Colonic mucosa (tissue), 4 donors: ENCODE results near the gene RNF150. TPM values are rescaled to one million over a fixed set of nuclear protein-coding genes. Genes with fewer than 3 reads are reported as not detected.

Source experiments
- DNase-seq: peaks from one replicate; pipeline ENCODE4 v3.0.0-alpha.2; 2020
- H3K27ac ChIP-seq: fragments of 200-600 bp; one replicate; pipeline ENCODE4 v1.8.0; 2021
- H3K27me3 ChIP-seq: fragments of 200-600 bp; one replicate; pipeline ENCODE4 v1.8.0; 2021
- H3K36me3 ChIP-seq: fragments of 200-600 bp; one replicate; pipeline ENCODE4 v1.8.0; 2021
- H3K4me1 ChIP-seq: fragments of 200-600 bp; one replicate; pipeline ENCODE4 v1.8.0; 2021; ENCODE audit warnings: mild to moderate bottlenecking
- H3K4me3 ChIP-seq: fragments of 200-600 bp; one replicate; pipeline ENCODE4 v1.8.0; 2021
- H3K9ac ChIP-seq, 2 donors: one replicate each; pipeline ENCODE4 v1.7.0; 2013; ENCODE audit warnings: control low read depth in 2 of 2, low read depth in 2 of 2, low read length in 2 of 2
- H3K9me3 ChIP-seq: fragments of 200-600 bp; one replicate; pipeline ENCODE4 v1.8.0; 2021
- intact Hi-C: fragments of 100-400 bp; cut with DNase I; formaldehyde crosslinking; loops from one replicate; pipeline ENCODE4 v1.14.1; 2022
- total RNA-seq, 2 donors: library from RNA; stranded (reverse); fragmentation: NEBNext Ultra II Directional in 1 of 2; extraction: Animal tissue kit (Norgen Biotek cat#: 25700) in 1 of 2; gene quantifications; one replicate each; pipeline ENCODE4 v1.2.1, GENCODE V29; 2021
- TF ChIP-seq, protein P1 (sequence below): fragments of 200-600 bp; IDR thresholded peaks from one replicate; pipeline ENCODE4 v1.8.0; 2022; ENCODE audit warnings: antibody characterized with exemption, mild to moderate bottlenecking
- donor health status: healthy.
- donor health status: DM: no; HTN: no; CAD: no.
- donor health status: DM: no; HTN: no; CAD: no.

Gene RNF150
- total RNA-seq, 2 donors from 2014 or later = 0.86 to 6.9 TPM

DNA sequence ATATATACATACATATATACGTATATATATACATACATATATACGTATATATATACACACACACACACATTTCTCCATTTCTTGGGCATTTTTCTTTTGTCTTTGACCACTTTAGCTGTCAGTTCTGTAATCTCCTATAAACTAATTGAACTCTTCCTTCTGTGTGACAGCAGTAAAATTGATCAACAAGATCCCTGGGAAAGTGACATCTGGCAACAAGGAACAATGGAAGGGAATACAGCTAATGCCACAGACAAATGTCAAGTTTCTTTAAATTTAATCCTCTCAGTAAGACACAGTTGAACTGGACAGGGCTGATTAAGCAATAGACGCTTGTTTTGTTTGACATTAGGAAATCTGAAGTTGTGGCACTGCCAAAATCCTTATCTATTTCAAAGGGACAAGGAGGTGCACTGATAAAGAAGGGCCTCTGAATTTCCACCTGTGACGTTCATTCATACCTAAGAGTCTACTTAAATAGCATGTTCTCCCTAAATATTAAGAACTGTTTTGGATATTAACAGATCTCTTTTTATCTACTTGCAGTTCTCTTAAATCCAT, 126.9 kb downstream of the RNF150 start:
- TF ChIP-seq, protein P1, sequence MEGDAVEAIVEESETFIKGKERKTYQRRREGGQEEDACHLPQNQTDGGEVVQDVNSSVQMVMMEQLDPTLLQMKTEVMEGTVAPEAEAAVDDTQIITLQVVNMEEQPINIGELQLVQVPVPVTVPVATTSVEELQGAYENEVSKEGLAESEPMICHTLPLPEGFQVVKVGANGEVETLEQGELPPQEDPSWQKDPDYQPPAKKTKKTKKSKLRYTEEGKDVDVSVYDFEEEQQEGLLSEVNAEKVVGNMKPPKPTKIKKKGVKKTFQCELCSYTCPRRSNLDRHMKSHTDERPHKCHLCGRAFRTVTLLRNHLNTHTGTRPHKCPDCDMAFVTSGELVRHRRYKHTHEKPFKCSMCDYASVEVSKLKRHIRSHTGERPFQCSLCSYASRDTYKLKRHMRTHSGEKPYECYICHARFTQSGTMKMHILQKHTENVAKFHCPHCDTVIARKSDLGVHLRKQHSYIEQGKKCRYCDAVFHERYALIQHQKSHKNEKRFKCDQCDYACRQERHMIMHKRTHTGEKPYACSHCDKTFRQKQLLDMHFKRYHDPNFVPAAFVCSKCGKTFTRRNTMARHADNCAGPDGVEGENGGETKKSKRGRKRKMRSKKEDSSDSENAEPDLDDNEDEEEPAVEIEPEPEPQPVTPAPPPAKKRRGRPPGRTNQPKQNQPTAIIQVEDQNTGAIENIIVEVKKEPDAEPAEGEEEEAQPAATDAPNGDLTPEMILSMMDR = no peak
- intact Hi-C loops = no loop called here
- no peaks in the 10 kb centered on the region for H3K4me1 ChIP-seq
- no peak overlapping the region for H3K4me3 ChIP-seq
- no peak overlapping the region for H3K9ac ChIP-seq
- H3K9me3 ChIP-seq = no peaks in the 10 kb centered on the region
- H3K27me3 ChIP-seq = no peaks in the 10 kb centered on the region
- DNase-seq = no peak
- H3K36me3 ChIP-seq = no peaks in the 10 kb centered on the region
- no peak overlapping the region for H3K27ac ChIP-seq

DNA sequence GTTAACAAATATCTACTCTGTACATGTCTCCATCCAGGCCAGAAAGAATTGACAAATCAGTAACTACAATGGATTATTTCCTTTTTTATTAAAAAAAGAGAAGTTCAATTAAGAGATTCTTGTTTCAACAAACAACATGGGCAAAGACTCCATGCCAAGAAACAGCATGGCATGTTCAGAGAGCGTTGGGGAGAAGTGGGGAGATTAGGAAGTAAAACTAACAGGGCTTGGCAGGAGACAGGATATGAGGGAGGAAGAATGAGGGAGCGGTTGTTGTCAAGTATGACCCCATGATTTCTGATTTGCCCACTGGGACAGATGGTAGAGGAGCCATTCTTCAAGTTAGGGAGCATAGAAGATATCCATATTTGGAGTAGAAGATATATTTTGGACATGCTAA, 128.4 kb downstream of the RNF150 start:
- Histone ChIP-seq H3K4me1 (no peaks in the 10 kb centered on the region), H3K27ac (no peak overlapping the region), H3K9ac (no peak overlapping the region), H3K27me3 (no peaks in the 10 kb centered on the region), H3K4me3 (no peak overlapping the region), H3K9me3 (no peaks in the 10 kb centered on the region), H3K36me3 (no peaks in the 10 kb centered on the region)
- intact Hi-C loops = no loop called here
- DNase-seq = no peak
- TF ChIP-seq, protein P1 = no peak

DNA sequence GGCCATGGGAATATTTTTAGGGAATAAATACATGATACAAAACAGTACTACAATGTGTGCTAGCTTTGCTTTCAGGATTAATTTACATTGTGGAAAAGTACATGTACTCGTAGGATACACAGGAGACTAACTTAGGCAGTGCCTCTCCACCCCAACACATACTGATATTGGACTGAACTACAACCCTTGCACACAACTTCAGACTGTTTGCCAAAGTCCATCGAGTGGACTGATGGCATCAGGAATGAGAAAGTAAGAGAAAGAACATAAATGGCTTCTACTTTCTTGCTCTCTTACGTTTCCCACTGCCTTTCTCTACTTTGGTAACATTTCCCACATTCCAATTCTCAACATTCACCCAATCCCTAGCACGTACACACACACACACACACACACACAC, 130.1 kb downstream of the RNF150 start:
- H3K9me3 ChIP-seq = no peaks in the 10 kb centered on the region
- TF ChIP-seq, protein P1 = no peak
- H3K27ac ChIP-seq = no peak overlapping the region
- no peak for DNase-seq
- H3K36me3 ChIP-seq = no peaks in the 10 kb centered on the region
- no peaks in the 10 kb centered on the region for H3K27me3 ChIP-seq
- intact Hi-C loops = no loop called here
- H3K9ac ChIP-seq = no peak overlapping the region
- H3K4me1 ChIP-seq = no peaks in the 10 kb centered on the region
- no peak overlapping the region for H3K4me3 ChIP-seq

DNA sequence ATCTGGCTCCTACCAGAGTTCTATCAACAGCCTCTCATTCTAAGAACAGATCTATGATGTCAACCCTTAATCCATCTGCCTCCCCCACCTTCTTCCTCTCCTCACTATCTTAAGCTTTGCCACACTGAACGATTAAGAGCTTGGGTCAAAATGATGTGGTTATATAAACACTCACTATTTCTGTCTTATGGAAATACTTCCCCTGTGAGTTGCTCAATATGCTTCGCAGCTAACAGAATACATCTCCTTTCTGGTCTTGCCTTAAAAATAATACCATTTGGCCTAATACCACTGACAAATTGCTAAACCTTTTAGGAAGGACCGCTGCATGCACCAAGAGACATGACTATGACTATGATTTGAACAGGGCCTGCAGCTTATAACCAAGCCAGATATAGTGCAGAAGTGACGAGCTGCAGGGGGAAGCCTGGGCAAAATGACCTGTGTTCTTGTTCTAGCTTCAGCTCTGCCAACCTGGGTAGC, 130.9 kb downstream of the RNF150 start:
- Histone ChIP-seq H3K36me3 (no peaks in the 10 kb centered on the region), H3K4me1 (no peaks in the 10 kb centered on the region), H3K4me3 (no peak overlapping the region), H3K27ac (no peak overlapping the region), H3K9ac (no peak overlapping the region), H3K27me3 (no peaks in the 10 kb centered on the region), H3K9me3 (no peaks in the 10 kb centered on the region)
- intact Hi-C loops = no loop called here
- no peak for DNase-seq
- TF ChIP-seq, protein P1 = no peak

DNA sequence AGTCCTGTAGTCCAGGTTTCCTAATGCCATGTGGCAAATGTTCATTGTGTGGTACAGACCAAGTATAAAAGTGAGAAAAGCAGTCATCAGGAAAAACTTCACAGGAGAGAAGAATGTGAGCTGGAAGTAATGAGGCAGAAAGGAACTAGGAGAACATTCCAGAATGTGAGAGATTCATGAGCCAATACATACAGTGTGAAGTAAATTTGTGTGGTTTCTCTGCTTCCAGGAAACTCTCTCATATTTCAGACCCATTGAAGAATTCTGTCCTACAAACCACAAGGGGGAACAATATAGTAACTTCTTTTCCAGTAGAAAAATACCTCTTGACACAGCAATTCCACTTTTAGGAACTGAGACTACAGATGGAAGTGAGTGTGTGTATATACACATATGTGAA, 136.5 kb downstream of the RNF150 start:
- no peak for DNase-seq
- H3K27ac ChIP-seq = no peak overlapping the region
- H3K4me1 ChIP-seq = no peaks in the 10 kb centered on the region
- H3K4me3 ChIP-seq = no peak overlapping the region
- no peaks in the 10 kb centered on the region for H3K27me3 ChIP-seq
- no peaks in the 10 kb centered on the region for H3K9me3 ChIP-seq
- no peak overlapping the region for H3K9ac ChIP-seq
- intact Hi-C loops = no loop called here
- H3K36me3 ChIP-seq = no peaks in the 10 kb centered on the region
- TF ChIP-seq, protein P1 = no peak
